Activated CD4-positive, alpha-beta T cell treated with anti-CD3 and anti-CD28 coated beads, Interleukin-2, amount 50 U/mL, for 1 hour (primary cell): ENCODE measurements around the gene AGTR1.
"Not testable (repeated sequence)": the region's sequence is repeated elsewhere in the genome, so short reads cannot be mapped to it uniquely, and the experiment has no call there.

ENCODE experiments used
- DNase-seq: peaks from one replicate; pipeline ENCODE4 v3.0.0-alpha.2; 2020

Gene AGTR1

DNA sequence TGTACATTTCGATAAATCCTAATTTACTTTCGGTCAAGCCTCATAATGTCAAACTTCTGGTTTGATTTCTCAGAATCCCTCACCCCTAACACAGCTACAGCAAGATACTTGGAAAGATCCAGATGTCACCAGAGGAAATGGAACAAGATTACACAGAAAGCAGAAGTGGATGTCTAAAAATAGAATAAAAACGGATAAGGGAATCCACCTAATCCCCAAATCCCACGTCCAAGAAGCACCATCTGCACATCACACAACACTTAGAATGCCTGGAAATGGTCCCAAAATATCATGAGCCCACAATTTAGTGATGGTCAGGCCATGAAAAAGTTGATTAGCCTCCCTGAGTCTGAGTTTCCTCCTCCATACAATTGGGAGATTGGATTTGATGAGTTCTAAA lies 61.7 kb downstream of the AGTR1 start:
- DNase-seq: no peak

DNA sequence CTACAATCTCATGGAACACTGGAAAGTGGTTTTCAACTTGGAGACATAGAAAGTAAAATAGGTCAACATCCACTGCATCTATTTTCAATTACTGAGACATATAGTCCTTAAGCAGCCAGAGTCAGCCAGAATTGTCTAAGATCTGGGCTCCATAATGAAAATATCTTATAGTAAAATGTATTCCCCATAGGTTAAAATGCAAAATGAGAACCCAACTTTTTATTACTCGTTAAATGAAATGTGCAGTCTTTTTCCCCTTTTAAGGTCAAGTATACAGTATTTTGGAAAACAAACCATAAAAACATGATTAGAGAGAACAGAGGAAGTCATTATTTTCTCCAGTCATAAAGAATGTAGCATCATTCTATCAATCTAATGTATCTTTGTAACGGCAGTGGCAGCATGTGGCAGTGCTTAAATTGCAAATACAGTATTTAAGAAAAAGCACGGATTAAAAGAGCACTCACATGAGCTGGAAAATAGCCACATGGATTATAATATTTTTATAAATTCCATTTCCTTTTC lies 65.5 kb downstream of the AGTR1 start:
- DNase-seq: no peak

DNA sequence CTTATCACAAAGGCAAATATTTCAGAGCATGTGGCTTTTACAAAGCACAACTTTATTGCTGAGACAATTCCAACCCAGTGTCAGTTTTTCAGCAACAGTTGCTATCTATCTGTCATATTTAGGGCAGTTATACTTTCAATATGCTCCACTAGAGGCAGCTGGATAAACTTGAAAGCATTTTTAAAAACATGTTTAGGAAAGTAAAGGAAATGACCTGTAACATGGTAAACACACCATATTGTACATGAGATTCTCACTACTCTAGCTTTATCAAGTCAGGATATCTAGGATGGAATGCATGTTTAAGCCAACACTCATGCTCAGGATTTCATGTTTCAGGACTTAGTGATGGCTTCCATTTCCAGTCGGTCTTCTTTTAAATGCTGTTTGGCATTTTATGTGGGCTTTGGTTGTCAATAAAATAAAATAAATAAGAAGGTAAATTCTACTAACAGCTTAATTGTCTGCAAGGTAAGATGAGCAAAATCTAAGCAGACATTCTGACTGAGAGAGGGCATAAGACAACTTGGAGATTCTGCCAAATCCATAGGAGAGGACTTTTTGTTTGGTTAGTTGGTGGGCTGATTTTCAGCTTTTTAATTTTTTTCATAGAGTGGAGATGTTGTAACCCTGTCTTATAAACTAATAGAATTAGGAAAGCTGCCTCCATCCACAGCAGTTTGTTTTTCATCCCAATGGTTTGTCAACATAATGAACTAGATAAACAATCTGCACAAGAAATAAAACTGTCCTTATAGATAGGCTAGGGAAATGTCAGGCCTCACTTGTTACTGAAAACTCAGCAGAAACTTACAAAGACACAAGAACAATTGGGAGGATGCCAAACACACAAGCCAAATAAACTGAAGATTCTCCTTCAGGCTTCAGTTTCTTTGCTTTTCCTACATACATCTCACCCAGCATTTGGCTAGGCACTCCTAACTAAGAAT lies 66.6 kb downstream of the AGTR1 start:
- no peak for DNase-seq

DNA sequence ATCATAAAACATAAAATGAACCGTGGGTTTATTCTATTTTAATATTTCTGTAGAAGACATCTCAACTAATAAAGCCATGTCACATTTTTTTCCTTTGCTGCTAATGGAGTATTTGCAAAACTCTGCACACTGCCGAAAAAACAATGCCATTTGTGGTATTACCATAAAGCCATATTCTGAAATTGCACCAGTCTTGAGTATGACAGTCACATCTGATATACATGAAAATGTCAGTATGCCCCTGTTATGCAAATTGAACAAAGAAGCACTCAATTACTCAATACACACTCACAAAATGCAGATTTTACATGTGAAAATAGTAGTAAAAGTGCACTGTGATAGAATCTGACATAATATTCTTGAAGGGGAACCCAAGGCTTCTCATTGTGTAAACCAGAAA lies 74.7 kb downstream of the AGTR1 start:
- no peak for DNase-seq

DNA sequence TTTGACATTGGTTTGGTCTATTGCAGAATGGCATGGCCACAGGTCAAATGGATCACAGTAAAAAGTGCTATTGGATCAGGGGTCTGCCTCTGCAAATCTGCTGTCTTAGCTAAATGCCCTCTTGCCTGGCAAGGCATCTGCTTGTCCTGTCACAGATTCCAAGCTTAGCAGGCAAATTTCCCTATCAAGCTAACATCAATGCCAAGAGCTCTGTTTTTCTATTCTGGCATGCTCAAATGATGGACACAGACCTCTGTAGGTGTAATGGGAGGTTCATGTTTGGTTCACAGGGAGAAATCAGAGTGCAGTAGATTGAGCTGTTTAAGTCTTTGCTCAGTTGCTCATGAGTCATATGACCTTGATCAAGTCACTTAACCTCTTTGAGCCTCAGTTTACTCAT lies 75.1 kb downstream of the AGTR1 start:
- DNase-seq: no peak

DNA sequence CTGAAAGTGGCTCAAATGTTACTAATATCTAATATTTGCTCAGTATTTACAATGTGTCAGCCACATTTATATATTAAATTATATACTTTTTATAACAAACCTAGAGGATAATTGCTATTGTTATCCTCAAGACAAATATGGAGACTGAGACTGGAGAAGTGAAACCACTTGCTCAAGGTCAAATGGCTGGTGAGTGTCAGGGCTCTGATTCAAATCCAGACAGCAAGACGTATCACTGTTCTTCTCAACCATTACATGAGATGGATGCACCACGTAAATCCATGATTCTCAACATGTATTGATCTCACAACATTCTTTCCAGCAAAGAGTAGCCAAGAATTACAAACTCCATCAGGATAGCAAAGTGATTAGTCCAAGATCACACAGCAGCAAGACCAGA lies 76.1 kb downstream of the AGTR1 start:
- no peak for DNase-seq

DNA sequence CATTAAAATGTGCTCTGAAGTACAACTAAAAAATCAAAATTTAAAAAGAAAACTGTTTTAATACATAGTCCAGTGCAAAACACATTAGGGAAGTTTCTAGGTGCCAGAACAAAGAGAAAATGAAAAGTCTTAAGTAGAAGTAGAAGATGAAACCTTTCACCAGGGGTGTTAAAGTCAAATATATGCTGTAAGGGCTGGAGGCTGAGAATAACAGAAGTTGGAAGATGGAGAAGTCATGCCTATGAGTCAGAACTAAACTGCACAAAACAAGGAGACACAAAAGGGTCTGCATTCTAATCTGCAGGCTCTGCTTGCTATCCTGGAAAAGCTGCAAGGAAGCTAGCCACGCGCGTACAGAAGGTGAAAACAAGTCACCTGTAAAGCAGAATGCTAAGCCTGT lies 81.2 kb downstream of the AGTR1 start:
- DNase-seq: no peak

DNA sequence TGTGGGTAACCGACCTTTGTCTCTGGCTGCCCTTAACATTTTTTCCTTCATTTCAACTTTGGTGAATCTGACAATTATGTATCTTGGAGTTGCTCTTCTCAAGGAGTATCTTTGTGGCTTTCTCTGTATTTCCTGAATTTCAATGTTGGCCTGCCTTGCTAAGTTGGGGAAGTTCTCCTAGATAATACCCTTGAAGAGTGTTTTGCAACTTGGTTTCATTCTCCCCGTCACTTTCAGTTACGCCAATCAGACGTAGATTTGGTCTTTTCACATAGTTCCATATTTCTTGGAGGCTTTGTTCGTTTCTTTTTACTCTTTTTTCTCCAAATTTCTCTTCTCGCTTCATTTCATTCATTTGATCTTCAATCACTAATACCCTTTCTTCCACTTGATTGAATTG lies 87.3 kb downstream of the AGTR1 start:
- DNase-seq: not testable (repeated sequence)

DNA sequence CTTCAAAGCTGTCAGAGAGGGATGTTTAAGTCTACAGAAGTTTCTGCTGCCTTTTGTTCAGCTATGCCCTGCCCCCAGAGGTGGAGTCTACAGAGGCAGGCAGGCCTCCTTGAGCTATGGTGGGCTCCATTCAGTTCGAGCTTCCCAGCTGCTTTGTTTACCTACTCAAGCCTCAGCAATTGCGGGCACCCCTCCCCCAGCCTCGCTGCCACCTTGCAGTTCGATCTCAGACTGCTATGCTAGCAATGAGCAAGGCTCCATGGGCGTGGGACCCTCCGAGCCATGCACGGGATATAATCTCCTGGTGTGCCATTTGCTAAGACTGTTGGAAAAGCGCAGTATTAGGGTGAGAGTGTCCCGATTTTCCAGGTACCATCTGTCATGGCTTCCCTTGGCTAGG lies 88.5 kb downstream of the AGTR1 start:
- DNase-seq: not testable (repeated sequence)

DNA sequence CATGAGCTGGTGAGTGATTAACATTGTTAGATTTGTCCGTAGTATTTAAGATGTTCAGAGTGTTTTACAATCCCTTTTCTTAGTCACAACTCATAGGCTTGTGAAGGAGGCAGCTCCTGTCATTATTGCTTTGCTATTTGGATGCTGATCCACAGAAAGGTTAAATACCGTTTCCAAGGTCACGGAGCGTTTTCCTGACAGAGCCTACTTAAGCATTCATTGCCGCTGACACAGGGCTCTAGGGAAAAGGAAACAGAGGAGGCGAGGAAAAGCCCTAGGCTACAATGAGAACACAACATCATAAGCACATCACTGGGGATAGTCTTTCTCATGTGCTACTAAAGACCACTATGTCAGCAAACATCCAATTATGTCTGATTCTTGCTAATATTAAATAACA lies 91.4 kb downstream of the AGTR1 start:
- DNase-seq: no peak

DNA sequence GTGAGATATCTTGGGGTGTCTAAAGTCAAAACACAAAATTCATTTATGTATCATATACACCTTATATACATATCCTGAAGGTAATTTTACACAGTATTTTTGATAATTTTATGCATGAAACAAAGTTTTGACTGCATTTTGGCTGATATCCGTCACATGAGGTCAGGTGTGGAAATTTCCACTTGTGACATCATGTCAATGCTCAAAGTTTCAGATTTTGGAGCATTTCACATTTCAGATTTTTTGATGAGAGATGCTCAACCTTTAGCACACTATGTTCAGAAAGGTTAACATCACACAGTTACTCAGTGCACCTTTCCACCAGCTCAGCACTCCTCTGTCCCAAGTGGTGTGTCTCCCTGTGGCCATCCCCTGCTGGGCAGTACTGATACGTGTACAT lies 92.2 kb downstream of the AGTR1 start:
- no peak for DNase-seq

DNA sequence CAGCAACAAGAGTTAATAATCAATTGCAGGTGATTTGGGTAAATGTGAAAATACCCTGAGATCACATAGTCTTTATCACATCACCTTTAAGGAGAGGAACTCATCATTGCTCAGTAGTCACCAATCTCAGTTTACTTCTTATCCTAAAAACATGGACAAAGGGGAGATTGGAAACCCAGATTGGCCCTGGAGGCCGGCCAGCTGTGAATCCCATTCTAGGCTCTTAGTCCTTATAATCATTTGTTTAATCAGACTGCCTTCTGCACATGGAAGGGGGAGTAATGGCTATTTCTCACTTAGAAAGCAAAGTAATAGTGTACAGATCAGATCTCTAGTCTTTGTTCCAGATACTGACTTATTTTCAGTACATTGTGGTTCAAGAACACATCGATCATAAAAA lies 92.7 kb downstream of the AGTR1 start:
- no peak for DNase-seq

DNA sequence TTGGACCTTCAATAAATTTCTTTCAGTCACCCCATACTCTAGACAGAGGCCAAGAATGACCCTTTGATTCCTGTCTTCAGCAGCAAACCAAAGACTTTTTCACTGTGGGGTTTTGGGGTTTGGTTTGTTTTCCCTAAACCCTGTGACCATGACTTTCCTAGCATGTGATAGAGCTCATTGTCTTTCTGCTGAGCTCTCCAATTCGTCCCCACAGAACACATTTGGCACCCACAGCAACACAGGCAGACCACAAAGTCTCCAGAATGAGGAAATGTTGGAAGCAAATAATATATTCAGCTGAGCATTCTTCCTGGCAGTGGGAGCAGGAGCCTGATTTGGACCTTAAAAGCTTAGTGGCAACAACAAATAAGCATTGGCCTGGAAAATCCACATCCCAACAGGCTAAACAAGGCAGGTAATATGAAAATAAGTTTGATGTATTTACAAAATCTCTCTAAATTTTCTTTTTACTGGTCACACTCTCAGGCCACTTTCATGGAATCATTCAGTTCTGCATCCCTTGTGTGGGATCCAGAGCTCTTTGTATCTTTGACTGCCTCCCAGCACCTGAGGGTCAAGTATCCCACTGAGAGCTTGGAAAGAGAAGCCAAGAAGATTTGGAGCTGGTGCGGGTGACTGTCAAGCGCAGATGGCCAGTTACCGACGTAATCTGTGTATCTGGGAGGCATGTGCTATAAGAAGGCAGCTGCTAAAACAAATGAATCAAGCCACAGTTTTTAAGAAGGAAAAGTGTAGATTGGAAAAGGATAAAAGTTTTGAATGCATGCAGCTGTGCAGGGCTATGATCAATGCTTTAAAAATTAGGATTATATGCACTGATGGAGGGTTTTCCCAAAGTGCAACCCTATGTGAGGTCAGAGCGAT lies 93.4 kb downstream of the AGTR1 start:
- no peak for DNase-seq

DNA sequence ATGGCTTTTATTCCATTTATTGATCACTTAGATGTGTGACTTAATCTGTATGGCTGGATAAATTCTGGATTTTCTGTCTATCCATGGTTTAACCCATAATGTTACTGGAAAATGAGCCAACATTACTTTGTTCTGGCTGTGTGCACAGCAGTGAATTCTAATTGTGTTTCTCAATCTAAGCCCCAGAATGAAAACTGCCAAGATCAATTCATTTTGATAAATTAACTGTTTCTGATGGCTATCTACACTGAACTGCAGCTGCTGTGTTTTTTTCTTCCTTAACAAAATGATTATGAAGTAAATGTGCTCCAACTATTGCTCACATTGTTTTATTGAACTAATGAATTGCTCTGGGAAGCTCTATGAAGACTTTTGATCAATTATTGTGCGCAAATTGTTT lies 94.2 kb downstream of the AGTR1 start:
- no peak for DNase-seq

DNA sequence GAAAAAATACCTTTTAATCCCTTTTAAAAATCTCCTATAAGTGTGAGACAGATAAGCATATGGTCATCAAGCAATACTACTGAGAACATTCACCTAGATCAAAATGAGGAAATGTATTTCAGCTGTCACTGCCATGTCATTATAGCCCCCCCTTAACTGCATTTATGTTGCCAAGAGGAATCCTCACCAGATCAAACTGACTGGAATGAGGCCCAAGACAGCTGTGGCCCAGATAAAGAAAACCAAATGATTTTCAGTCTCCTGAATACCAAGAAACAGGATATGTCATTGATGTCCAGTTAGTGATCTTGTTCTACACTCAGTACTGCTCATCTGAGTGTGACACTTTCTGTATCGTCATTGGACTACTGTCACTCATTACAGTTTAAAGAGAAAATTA lies 94.8 kb downstream of the AGTR1 start:
- no peak for DNase-seq
